ENCODE results near the gene CD93.

GRCh38 chr20:23099791-23100719, 13.9 kb upstream of the CD93 start:
- TF ChIP-seq CTCF (IDR thresholded peaks at IDR 0.05) (no peak), EZH2phosphoT487 (IDR thresholded peaks at IDR 0.05) (no peak)
